IMR-90 (cell line): ENCODE data around the gene VWA7. TPM values are rescaled to one million over a fixed set of nuclear protein-coding genes. Genes with fewer than 3 reads are reported as not detected.
"Not testable (repeated sequence)": the region's sequence is repeated elsewhere in the genome, so short reads cannot be mapped to it uniquely, and the experiment has no call there.

Experiments used
- ATAC-seq: fragments of 200-7000 bp; cut with Tn5 transposase; 2 replicates; pipeline ENCODE4 v1.9.1; 2020; ENCODE audit warnings: low read depth, mild to moderate bottlenecking, moderate library complexity
- BruUV-seq: library from RNA; stranded (reverse); fragments of 400-500 nt; replicated peaks from 2 replicates; lab custom pipeline; 2021; lab: Mats Ljungman, UMichigan
- CTCF ChIA-PET: fragments of 300-600 bp; formaldehyde crosslinking; extraction: SDS; loops from one replicate; lab custom pipeline; 2021; ENCODE audit warnings: antibody characterized with exemption; lab: Yijun Ruan, JAX
- POLR2A ChIA-PET: fragments of 300-600 bp; sonication (Branson Sonifier 250); formaldehyde crosslinking; loops from one replicate; lab custom pipeline; 2022; ENCODE audit warnings: antibody characterized with exemption; ENCODE audit not compliant: unreplicated experiment; lab: Charles Lee
- DNase-seq: peaks from one replicate; pipeline ENCODE4 v3.0.0; 2013
- H2AFZ ChIP-seq: replicated peaks from 2 replicates; pipeline ENCODE3; 2013; ENCODE audit warnings: low read length, mild to moderate bottlenecking; ENCODE audit not compliant: poor library complexity
- H2AK5ac ChIP-seq: 2 replicates; pipeline ENCODE4 v1.6.1; 2013; ENCODE audit warnings: low read depth, low read length, inconsistent platforms
- H2AK9ac ChIP-seq: replicated peaks from 2 replicates; pipeline ENCODE3; 2013; ENCODE audit warnings: mild to moderate bottlenecking, low read depth, low read length, moderate library complexity; ENCODE audit not compliant: poor library complexity
- H2BK120ac ChIP-seq: 2 replicates; pipeline ENCODE4 v1.6.1; 2013; ENCODE audit warnings: low read depth, low read length, inconsistent platforms
- H2BK15ac ChIP-seq: 3 replicates; pipeline ENCODE4 v1.6.1; 2013; ENCODE audit warnings: low read depth, low read length, inconsistent platforms
- H2BK20ac ChIP-seq: 2 replicates; pipeline ENCODE4 v1.6.1; 2013; ENCODE audit warnings: low read depth, mild to moderate bottlenecking, inconsistent platforms, low read length, moderate library complexity
- H2BK5ac ChIP-seq: 2 replicates; pipeline ENCODE4 v1.6.1; 2013; ENCODE audit warnings: mild to moderate bottlenecking, low read depth, low read length, inconsistent platforms; ENCODE audit not compliant: poor library complexity, severe bottlenecking
- H3K14ac ChIP-seq: replicated peaks from 2 replicates; pipeline ENCODE4 v1.6.1; 2013; ENCODE audit warnings: low read depth, low read length, inconsistent platforms
- H3K18ac ChIP-seq: 2 replicates; pipeline ENCODE4 v1.6.1; 2013; ENCODE audit warnings: low read depth, low read length, control low read depth
- H3K23ac ChIP-seq: 2 replicates; pipeline ENCODE4 v1.6.1; 2013; ENCODE audit warnings: low read depth, low read length, inconsistent platforms
- H3K27ac ChIP-seq: 2 replicates; pipeline ENCODE4 v1.5.1; 2013; ENCODE audit warnings: mild to moderate bottlenecking, control low read depth, low read length; ENCODE audit not compliant: insufficient read depth
- H3K27me3 ChIP-seq: 2 replicates; pipeline ENCODE4 v1.6.1; 2013; ENCODE audit warnings: low read length; ENCODE audit not compliant: control insufficient read depth, insufficient read depth
- H3K36me3 ChIP-seq: 2 replicates; pipeline ENCODE4 v1.6.1; 2013; ENCODE audit warnings: low read length, mixed read lengths; ENCODE audit not compliant: control insufficient read depth, insufficient read depth
- H3K4ac ChIP-seq: 2 replicates; pipeline ENCODE4 v1.6.1; 2013; ENCODE audit warnings: low read depth, low read length, inconsistent platforms
- H3K4me1 ChIP-seq: 2 replicates; pipeline ENCODE4 v1.6.1; 2013; ENCODE audit warnings: low read length, mixed read lengths; ENCODE audit not compliant: control insufficient read depth, insufficient read depth
- H3K4me2 ChIP-seq: 2 replicates; pipeline ENCODE4 v1.6.1; 2013; ENCODE audit warnings: low read depth, mild to moderate bottlenecking, control low read depth, low read length, moderate library complexity
- H3K4me3 ChIP-seq: 2 replicates; pipeline ENCODE4 v1.5.1; 2013; ENCODE audit warnings: low read depth, mild to moderate bottlenecking, control low read depth, low read length, moderate library complexity; ENCODE audit not compliant: insufficient read depth
- H3K56ac ChIP-seq: 2 replicates; pipeline ENCODE4 v1.6.1; 2013; ENCODE audit warnings: low read length, inconsistent platforms; ENCODE audit not compliant: insufficient read depth; ENCODE audit errors: extremely low read depth
- H3K79me1 ChIP-seq, 2 experiments: 2 replicates each; pipeline ENCODE4 v1.6.1; 2013; ENCODE audit warnings: low read length in 2 of 2, inconsistent platforms in 1 of 2, low read depth in 1 of 2
- H3K9ac ChIP-seq: 2 replicates; pipeline ENCODE4 v1.6.1; 2013; ENCODE audit warnings: low read depth, low read length, control low read depth
- H3K9me1 ChIP-seq: 2 replicates; pipeline ENCODE4 v1.6.1; 2013; ENCODE audit warnings: low read length, inconsistent platforms; ENCODE audit not compliant: insufficient read depth
- H3K9me3 ChIP-seq: 2 replicates; pipeline ENCODE4 v1.6.1; 2013; ENCODE audit warnings: low read length; ENCODE audit not compliant: control insufficient read depth, insufficient read depth
- H4K20me1 ChIP-seq: 2 replicates; pipeline ENCODE4 v1.6.1; 2013; ENCODE audit warnings: low read length, inconsistent platforms; ENCODE audit not compliant: insufficient read depth
- H4K5ac ChIP-seq: 2 replicates; pipeline ENCODE4 v1.6.1; 2013; ENCODE audit warnings: mild to moderate bottlenecking, low read depth, low read length, control low read depth
- H4K8ac ChIP-seq, 2 experiments: 2 replicates each; pipeline ENCODE4 v1.6.1; 2013; ENCODE audit warnings: low read depth in 2 of 2, low read length in 2 of 2, control low read depth in 1 of 2, inconsistent platforms in 1 of 2
- H4K91ac ChIP-seq: 2 replicates; pipeline ENCODE4 v1.6.1; 2013; ENCODE audit warnings: low read depth, low read length, inconsistent platforms; ENCODE audit not compliant: insufficient read depth
- BHLHE40 ChIP-seq: fragments of 150-350 bp; IDR thresholded peaks from 2 replicates; pipeline ENCODE4 v1.6.1; 2016; ENCODE audit warnings: mild to moderate bottlenecking, low read depth, low read length
- RFX5 ChIP-seq: IDR thresholded peaks from 2 replicates; pipeline ENCODE4 v1.8.0; 2012; ENCODE audit warnings: low read depth, mild to moderate bottlenecking, low read length, moderate library complexity
- WGBS, 2 experiments: methylation state at CpG; one replicate each; pipeline versions ENCODE4 v1.1.5 to v1.1.7; 2013; ENCODE audit warnings: missing lambda C conversion rate in 2 of 2; ENCODE audit not compliant: insufficient read length in 1 of 2; ENCODE audit errors: extremely low coverage in 2 of 2; 5-methylcytosine and 5-hydroxymethylcytosine counted together
- dilution Hi-C: fragments of 300-500 bp; cut with HindIII; formaldehyde crosslinking; loops from one replicate; pipeline ENCODE4 v1.14.3; 2018; ENCODE audit warnings: low sequenced_read_pairs; ENCODE audit not compliant: unreplicated experiment
- in situ Hi-C: fragments of 300-500 bp; cut with MboI; formaldehyde crosslinking; loops from 3 replicates; pipeline ENCODE4 v1.14.3; 2019; ENCODE audit warnings: low sequenced_read_pairs, inconsistent platforms, mixed read lengths
- intact Hi-C: fragments of 100-400 bp; cut with micrococcal nuclease; formaldehyde crosslinking; loops from 2 replicates; pipeline ENCODE4 v1.10.0; 2022
- polyA plus RNA-seq, 3 experiments: library from polyadenylated mRNA; depleted of rRNA; stranded (reverse); fragments of >200 nt; gene quantifications; 2 replicates each; pipeline ENCODE4 v1.2.3, GENCODE V29; 2012; ENCODE audit warnings: low replicate concordance in 1 of 3
- total RNA-seq: library from RNA; depleted of rRNA; stranded (reverse); fragments of >200 nt; gene quantifications from 2 replicates; pipeline ENCODE4 v1.2.3, GENCODE V29; 2012

Gene VWA7
- total and polyA plus RNA-seq, 2 of the 4 experiments (the other 2 are of a cell fraction), result under 0.01 to 1.4 TPM

- in situ Hi-C loops (no loop called here), intact Hi-C loops (loop anchor here (2.0 kb wide), 1 partner anchor 56 kb away; no protein-coding TSS in a partner anchor), dilution Hi-C loops (no loop called here)
- Histone ChIP-seq H3K4me1 (no peaks in the 10 kb centered on the region; the same call in 1 of the 2 replicates), H3K9me3 (no peaks in the 10 kb centered on the region), H3K23ac (peak overlapping the region; percentile 92), H3K4ac (peak overlapping the region; percentile 98), H2AK5ac (peak overlapping the region; percentile 86; the same call in 1 of the 2 replicates), H3K27ac (peak overlapping the region; percentile 97), H2BK5ac (peak overlapping the region; percentile 100), H2BK120ac (no peak overlapping the region), H3K14ac (peak overlapping the region; percentile 39), H3K36me3 (peaks cover 16% of the 10 kb centered on the region), H2BK15ac (no peak overlapping the region; the same call in 2 of the 3 replicates), H2AFZ (peak overlapping the region; percentile 100), H2BK20ac (no peak overlapping the region), H4K5ac (peak overlapping the region; percentile 79), H4K91ac (peak overlapping the region; percentile 69), H3K18ac (peak overlapping the region; percentile 50; the same call in 1 of the 2 replicates), H2AK9ac (peak overlapping the region; percentile 100), H3K4me2 (peak overlapping the region; percentile 98), H3K27me3 (no peaks in the 10 kb centered on the region), H3K79me1 (peaks cover 0 to 46% of the 10 kb centered on the region in 2 experiments), H3K9me1 (0 out of 2 replicates have a peak, but pooled peaks cover 3% of the 10 kb centered on the region), H3K4me3 (peak overlapping the region; percentile 77), H3K56ac (peak overlapping the region; percentile 80; the same call in 1 of the 2 replicates), H4K8ac (peak overlapping the region; percentile 81 to 82), H3K9ac (peak overlapping the region; percentile 93), H4K20me1 (no peaks in the 10 kb centered on the region)
- ChIA-PET CTCF (no interaction called here), POLR2A (interaction anchor here (0.6 kb wide), 1 partner anchor 187 kb away, joined by 3 read pairs; no protein-coding TSS in a partner anchor)
- WGBS, 2 experiments, result 13% methylated on average over 4 of the region's 7 CpGs; no CpG with 5 or more reads in 1 of the 2 experiments
- BruUV-seq, result no TSS peak
- TF ChIP-seq RFX5 (no peak), BHLHE40 (peak; percentile 63; the same call in 1 of the 2 replicates)
- no peak for ATAC-seq
- DNase-seq, result peak; percentile 40
Measured at GRCh38 chr6:31794294-31794865, 17.3 kb upstream of the VWA7 start.

- Histone ChIP-seq H4K8ac (peak overlapping the region; percentile 23 to 81; a peak in 2 of 4 replicates), H3K36me3 (peaks cover 18% of the 10 kb centered on the region), H3K4me3 (peak overlapping the region; percentile 77; the same call in 1 of the 2 replicates), H4K91ac (peak overlapping the region; percentile 33; the same call in 1 of the 2 replicates), H3K9ac (peak overlapping the region; percentile 93; the same call in 1 of the 2 replicates), H3K4ac (peak overlapping the region; percentile 98; the same call in 1 of the 2 replicates), H3K79me1 (peaks cover 0 to 49% of the 10 kb centered on the region in 2 experiments), H3K23ac (peak overlapping the region; percentile 66; the same call in 1 of the 2 replicates), H3K56ac (0 out of 2 replicates have a peak overlapping the region, but pooled peaks have one; percentile 80), H3K4me2 (peak overlapping the region; percentile 98; the same call in 1 of the 2 replicates), H3K14ac (peak overlapping the region; percentile 39; the same call in 1 of the 2 replicates)
- no CpG with 5 or more reads among the region's 6 CpGs for WGBS, 2 experiments
- H3K9me1 ChIP-seq, DNase-seq, H3K27me3 ChIP-seq, CTCF ChIA-PET, H2AK5ac ChIP-seq, H2BK20ac ChIP-seq, H3K18ac ChIP-seq, H4K5ac ChIP-seq, H2AK9ac ChIP-seq, dilution Hi-C loops, H2BK120ac ChIP-seq, H3K4me1 ChIP-seq, BruUV-seq, H3K9me3 ChIP-seq, H2AFZ ChIP-seq, H2BK5ac ChIP-seq, H2BK15ac ChIP-seq, H3K27ac ChIP-seq, ATAC-seq, H4K20me1 ChIP-seq, in situ Hi-C loops: not testable (repeated sequence)
- POLR2A ChIA-PET, result interaction anchor here (0.6 kb wide), 1 partner anchor 20 kb away, joined by 3 read pairs; no protein-coding TSS in a partner anchor
- intact Hi-C loops, result loop anchor here (2.0 kb wide), 1 partner anchor 55 kb away; no protein-coding TSS in a partner anchor
Measured at GRCh38 chr6:31793927-31794245, 16.8 kb upstream of the VWA7 start.
